ENCODE measurements around the gene GDNF.
"Not testable (repeated sequence)": the region's sequence is repeated elsewhere in the genome, so short reads cannot be mapped to it uniquely, and the experiment has no call there.

The GDNF gene

DNA sequence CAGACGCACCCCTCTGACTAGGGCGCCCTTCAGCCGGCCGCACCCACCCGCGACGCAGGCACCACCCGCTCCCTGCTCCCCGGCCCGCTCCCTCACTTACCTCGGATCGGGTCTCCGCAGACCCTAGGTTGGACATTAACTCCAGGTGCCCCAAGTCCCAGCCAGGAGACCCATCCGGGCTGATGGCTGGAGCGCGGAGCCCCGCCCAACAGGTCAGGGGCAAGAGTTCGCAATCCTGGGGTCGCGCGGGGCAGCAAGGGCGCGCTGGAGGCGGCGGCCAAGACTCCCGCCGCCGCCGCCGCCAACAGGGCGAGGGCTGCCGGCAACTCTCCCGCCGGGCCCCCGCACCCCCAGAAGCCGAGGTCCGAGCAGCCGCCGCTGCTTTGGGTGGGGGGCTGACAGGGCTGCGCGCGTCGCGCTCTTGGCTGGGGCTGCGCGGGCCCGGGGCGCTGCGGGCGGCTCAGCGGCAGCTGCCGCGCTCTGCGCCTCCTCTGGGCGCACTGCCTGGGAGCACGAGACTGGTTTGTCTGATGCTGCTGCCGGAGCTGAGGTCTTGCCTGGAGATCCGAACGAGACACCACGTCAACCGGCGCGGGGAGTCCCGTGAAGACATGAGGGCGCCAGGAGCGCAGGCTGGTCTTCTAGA, at the start of gene GDNF:
TSS of gene GDNF (minus strand) at position 635 of the 646 bp plus-strand sequence. CDS start 5,245 bp downstream, outside the sequence.
- no peak for DNase-seq

GRCh38 chr5:37888476-37888875, 48.6 kb upstream of the GDNF start:
- peak; percentile 73 for DNase-seq

GRCh38 chr5:37886242-37886905, 46.5 kb upstream of the GDNF start:
- DNase-seq: no peak

- DNase-seq: no peak
Observed at GRCh38 chr5:37882636-37883035, 42.8 kb upstream of the GDNF start.

GRCh38 chr5:37881359-37881758, 41.5 kb upstream of the GDNF start:
- DNase-seq: no peak

- peak; percentile 22 for DNase-seq
Observed at GRCh38 chr5:37876943-37877342, 37.1 kb upstream of the GDNF start.

- DNase-seq: no peak
Observed at GRCh38 chr5:37876245-37876644, 36.4 kb upstream of the GDNF start.

- peak; percentile 49 for DNase-seq
Observed at GRCh38 chr5:37875051-37875787, 35.4 kb upstream of the GDNF start.

GRCh38 chr5:37873988-37874387, 34.1 kb upstream of the GDNF start:
- DNase-seq: no peak

GRCh38 chr5:37871023-37871815, 31.4 kb upstream of the GDNF start:
- DNase-seq: no peak

GRCh38 chr5:37869216-37869615, 29.4 kb upstream of the GDNF start:
- DNase-seq: no peak

DNA sequence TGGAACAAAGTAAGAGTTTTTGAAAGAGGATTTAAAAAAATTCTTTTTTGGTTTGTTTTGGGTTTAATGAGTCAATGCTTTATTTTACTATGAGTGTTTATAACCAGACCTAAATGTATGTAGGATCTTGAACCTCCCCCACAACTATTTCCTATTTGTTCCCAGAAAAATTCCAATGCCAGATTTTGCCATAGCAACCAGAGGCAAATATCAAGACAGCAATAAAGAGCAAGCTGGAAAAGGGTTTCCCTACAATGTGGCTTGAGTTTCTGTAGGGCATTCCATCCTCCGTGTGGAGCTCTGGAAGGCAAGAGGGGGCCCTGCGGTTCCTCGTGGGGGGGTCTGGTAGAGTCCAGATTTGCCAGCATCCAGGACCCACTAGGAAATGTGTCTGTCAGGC, 27.8 kb upstream of the GDNF start:
- DNase-seq: no peak

DNA sequence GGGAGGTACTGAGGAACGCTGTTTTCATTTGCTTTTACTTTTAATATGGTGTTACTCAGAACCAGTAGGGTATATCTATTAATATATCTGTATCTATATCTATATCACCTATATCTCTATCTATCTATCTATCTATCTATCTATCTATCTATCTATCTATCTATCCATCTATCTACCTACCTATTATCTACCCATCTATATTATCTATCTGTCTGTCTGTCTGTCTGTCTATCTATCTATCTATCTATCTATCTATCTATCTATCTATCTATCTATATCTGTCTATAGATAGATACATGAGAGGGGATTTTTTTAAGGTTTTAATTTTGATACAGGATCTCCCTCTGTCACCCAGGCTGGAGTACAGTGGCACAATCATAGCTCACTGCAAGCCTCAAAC, 23.1 kb upstream of the GDNF start:
- DNase-seq: not testable (repeated sequence)

- no peak for DNase-seq
Observed at GRCh38 chr5:37860206-37860605, 20.4 kb upstream of the GDNF start.

DNA sequence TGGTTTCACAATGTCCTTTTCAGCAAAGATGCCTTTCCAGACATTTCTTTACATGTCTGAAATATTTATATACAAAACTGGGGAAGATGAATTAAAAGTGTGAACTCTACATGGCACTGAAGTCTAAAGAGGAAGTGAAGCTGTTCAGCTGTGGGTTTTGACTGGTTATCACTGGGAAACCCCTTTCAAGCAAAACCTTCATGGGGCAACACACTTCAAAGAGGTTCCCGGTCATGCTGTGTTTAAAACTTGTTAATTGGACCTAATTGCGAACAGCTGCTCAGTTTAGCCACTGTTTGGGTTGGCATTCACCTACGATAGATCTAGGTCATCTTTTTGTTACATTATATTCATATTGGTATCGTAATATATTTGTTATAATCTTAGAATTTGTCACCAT, 20.0 kb upstream of the GDNF start:
- peak; percentile 89 for DNase-seq

- DNase-seq: no peak
Observed at GRCh38 chr5:37858250-37858649, 18.4 kb upstream of the GDNF start.

DNA sequence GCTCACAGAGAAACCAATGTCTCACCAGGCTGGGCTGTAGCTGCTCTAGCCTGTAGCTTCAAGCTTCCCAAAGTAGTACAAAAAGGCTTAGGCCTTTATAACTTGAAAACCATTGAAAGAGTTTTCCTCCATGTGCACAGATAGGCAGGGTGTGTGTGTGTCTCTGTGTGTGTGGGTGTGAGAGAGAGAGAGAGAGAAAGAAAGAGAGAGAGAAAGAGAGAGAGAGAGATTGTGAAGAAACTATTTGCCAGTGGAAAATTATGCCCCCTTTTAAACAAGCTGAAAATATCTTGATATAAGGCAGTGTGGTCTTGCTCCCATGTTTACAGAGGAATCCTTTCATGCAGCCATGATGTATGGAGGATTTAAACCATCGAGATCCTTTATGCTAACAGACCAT, 17.9 kb upstream of the GDNF start:
- no peak for DNase-seq

DNA sequence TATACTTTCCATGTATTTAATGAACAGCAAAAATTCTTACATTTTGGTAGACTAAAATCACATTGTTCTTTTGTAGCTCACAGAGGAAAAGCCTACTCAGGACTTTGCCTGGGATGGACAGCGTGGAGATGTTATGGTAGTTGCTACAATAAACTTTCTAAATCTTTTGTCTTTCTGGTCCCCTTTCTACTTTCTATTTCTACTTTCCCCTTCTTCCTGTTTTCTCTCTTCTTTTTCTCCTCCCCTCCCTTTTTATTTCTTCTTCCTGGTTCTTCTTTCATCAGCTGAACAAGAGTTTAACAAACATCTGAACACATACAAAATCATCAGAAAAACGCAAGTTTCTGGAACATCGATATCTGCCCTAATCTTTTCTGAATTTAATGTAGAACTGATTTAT, 15.6 kb upstream of the GDNF start:
- DNase-seq: peak; percentile 14

DNA sequence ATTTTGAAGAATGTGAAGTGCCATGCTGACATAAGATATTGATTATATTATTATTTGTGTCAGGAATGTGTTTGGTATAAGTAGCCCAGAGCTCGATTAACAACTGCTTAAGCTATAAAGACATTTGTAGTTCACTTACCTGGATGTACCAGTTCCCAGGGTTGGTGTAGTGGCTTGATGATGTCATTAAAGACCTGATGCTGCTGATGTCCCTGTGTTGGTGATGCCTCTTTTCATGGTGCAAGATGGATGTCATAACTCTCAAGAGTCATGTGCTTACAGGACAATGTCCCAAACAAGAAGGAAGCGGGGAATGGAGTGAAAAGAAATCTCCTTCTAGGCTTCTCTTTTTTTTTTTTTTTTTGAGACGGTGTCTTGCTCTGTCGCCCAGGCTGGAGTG, 11.5 kb upstream of the GDNF start:
- no peak for DNase-seq

GRCh38 chr5:37850226-37850865, 10.5 kb upstream of the GDNF start:
- no peak for DNase-seq

DNA sequence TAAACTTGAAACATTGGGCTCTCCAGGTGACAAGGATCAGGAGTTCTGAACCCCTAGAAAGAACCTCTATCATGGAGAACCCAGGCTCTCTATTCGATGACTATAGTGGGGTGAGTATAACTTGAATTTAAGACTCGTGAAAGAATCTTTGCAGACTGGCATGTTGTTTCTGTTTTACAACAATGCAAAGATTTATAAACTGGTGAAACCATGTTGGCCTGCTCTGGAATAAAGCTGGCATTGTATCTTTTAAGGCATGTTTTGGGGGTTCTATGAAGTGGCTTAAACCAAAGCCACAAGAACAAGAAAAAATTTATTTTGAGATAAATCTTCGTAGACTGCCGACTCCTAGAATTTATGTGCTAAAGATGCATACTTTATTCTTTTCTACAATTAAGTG, 9.8 kb upstream of the GDNF start:
- no peak for DNase-seq

DNA sequence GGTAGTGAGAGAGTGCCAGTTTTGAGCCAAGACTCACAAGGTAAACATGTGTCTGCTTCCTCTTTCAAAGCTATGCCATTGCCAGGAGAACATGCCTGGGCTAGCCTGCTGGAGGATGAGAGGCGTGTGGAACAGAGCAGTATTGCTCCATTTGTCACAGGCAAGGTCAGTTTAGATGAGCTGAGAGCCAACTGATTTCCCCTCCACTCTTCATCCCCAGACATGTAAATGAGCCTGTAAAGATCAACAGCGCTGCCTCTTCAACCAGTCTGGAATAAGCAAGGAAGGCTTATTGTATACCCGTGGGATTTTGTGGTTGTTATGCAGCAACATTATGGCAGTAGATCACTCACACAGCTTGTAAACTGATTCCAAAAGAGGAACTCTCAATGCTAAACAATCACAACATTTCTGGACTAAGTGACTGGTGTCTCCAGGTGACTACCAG, 8.2 kb upstream of the GDNF start:
- DNase-seq: peak; percentile 61

Data from MV-4-11 (cell line).